H1 (cell line): ENCODE data around the gene COL5A2. TPM values are rescaled to one million over a fixed set of nuclear protein-coding genes. Genes with fewer than 3 reads are reported as not detected.

Experiments used
- CTCF ChIA-PET: fragments of 300-600 bp; sonication (Branson Sonifier 250); formaldehyde crosslinking; loops from one replicate; lab custom pipeline; 2021; ENCODE audit not compliant: partially characterized antibody; lab: Charles Lee
- POLR2A ChIA-PET: fragments of 300-600 bp; sonication (Branson Sonifier 250); formaldehyde crosslinking; loops from one replicate; lab custom pipeline; 2021; ENCODE audit warnings: inconsistent platforms; ENCODE audit not compliant: partially characterized antibody; lab: Charles Lee
- DNase-seq, 2 experiments: peaks; one replicate each; pipeline versions ENCODE4 v3.0.0 to v3.0.0-alpha.2; 2010 to 2022; ENCODE audit warnings: low spot score in 2 of 2, low read depth in 1 of 2, mixed read lengths in 1 of 2
- FAIRE-seq: peaks from 2 replicates; lab custom pipeline; 2011; peaks lifted over from hg19 to GRCh38; lab: Jason Lieb, UNC
- H2AFZ ChIP-seq: 2 replicates; pipeline ENCODE4 v1.8.1; 2012; ENCODE audit warnings: low read length, inconsistent platforms
- H2AK5ac ChIP-seq: 2 replicates; pipeline ENCODE4 v1.6.1; 2013; ENCODE audit warnings: low read depth, low read length
- H2BK120ac ChIP-seq: replicated peaks from 2 replicates; pipeline ENCODE3; 2013; ENCODE audit warnings: low read depth, low read length, inconsistent platforms
- H2BK12ac ChIP-seq: 2 replicates; pipeline ENCODE4 v1.6.1; 2013; ENCODE audit warnings: low read depth, low read length
- H2BK15ac ChIP-seq: 2 replicates; pipeline ENCODE4 v1.6.1; 2013; ENCODE audit warnings: low read length
- H2BK20ac ChIP-seq: 2 replicates; pipeline ENCODE4 v1.6.1; 2013; ENCODE audit warnings: low read length
- H2BK5ac ChIP-seq: 2 replicates; pipeline ENCODE4 v1.6.1; 2013; ENCODE audit warnings: low read depth, low read length
- H3K14ac ChIP-seq: 2 replicates; pipeline ENCODE4 v1.6.1; 2013; ENCODE audit warnings: inconsistent platforms; ENCODE audit not compliant: insufficient read length
- H3K18ac ChIP-seq: 2 replicates; pipeline ENCODE4 v1.6.1; 2013; ENCODE audit warnings: low read length; ENCODE audit errors: extremely low read depth
- H3K23ac ChIP-seq: 2 replicates; pipeline ENCODE4 v1.6.1; 2013; ENCODE audit warnings: inconsistent platforms; ENCODE audit not compliant: insufficient read length
- H3K23me2 ChIP-seq: 2 replicates; pipeline ENCODE4 v1.6.1; 2013; ENCODE audit warnings: low read depth, low read length
- H3K27ac ChIP-seq: 2 replicates; pipeline ENCODE4 v1.6.1; 2011; ENCODE audit warnings: low read depth, low read length, inconsistent platforms
- H3K27me3 ChIP-seq, 4 experiments: replicated peaks in 1 of 4; 1 replicate in 1 of 4; 2 replicates in 3 of 4; pipeline versions ENCODE4 v1.6.1 to v1.8.1; 2011 to 2013; ENCODE audit warnings: low read length in 3 of 4, mild to moderate bottlenecking in 3 of 4, inconsistent platforms in 2 of 4, mixed read lengths in 2 of 4, moderate library complexity in 1 of 4; ENCODE audit not compliant: control insufficient read depth in 3 of 4, insufficient read depth in 3 of 4; ENCODE audit errors: extremely low read depth in 1 of 4
- H3K36me3 ChIP-seq, 4 experiments: 2 replicates each; pipeline versions ENCODE4 v1.6.1 to v1.8.1; 2011 to 2013; ENCODE audit warnings: mild to moderate bottlenecking in 4 of 4, low read length in 3 of 4, moderate library complexity in 2 of 4, control low read depth in 1 of 4, inconsistent platforms in 1 of 4; ENCODE audit not compliant: insufficient read depth in 4 of 4, control insufficient read depth in 2 of 4
- H3K4ac ChIP-seq: replicated peaks from 2 replicates; pipeline ENCODE3; 2013; ENCODE audit warnings: low read length, low read depth, mixed read lengths, inconsistent platforms; ENCODE audit not compliant: insufficient read length
- H3K4me1 ChIP-seq, 4 experiments: replicated peaks in 1 of 4; 1 replicate in 1 of 4; 2 replicates in 3 of 4; pipeline versions ENCODE4 v1.6.1 to v1.8.1; 2011 to 2013; ENCODE audit warnings: low read length in 3 of 4, inconsistent platforms in 2 of 4, mixed read lengths in 1 of 4; ENCODE audit not compliant: insufficient read depth in 4 of 4, control insufficient read depth in 3 of 4
- H3K4me2 ChIP-seq, 2 experiments: 2 replicates each; pipeline versions ENCODE4 v1.6.1 to v1.8.1; 2011 to 2013; ENCODE audit warnings: low read depth in 2 of 2, low read length in 2 of 2, control low read depth in 1 of 2, inconsistent platforms in 1 of 2, mild to moderate bottlenecking in 1 of 2; ENCODE audit not compliant: insufficient read depth in 1 of 2
- H3K4me3 ChIP-seq, 4 experiments: fragments of 200-600, 300-600 bp in 1 of 4; sonication (generic), shearing (Covaris generic), sonication (Bioruptor Twin) in 1 of 4; 2 replicates each; pipeline versions ENCODE4 v1.5.1 to v1.8.1; 2011 to 2016; ENCODE audit warnings: low read length in 4 of 4, low read depth in 3 of 4, control low read depth in 2 of 4, inconsistent platforms in 2 of 4, mild to moderate bottlenecking in 2 of 4, mixed read lengths in 1 of 4, moderate library complexity in 1 of 4; ENCODE audit not compliant: insufficient read depth in 2 of 4; ENCODE audit errors: extremely low read depth in 1 of 4
- H3K56ac ChIP-seq: replicated peaks from 2 replicates; pipeline ENCODE3; 2013; ENCODE audit warnings: low read depth, mild to moderate bottlenecking, mixed read lengths, low read length, inconsistent platforms; ENCODE audit not compliant: insufficient read length
- H3K79me1 ChIP-seq: 2 replicates; pipeline ENCODE4 v1.6.1; 2013; ENCODE audit warnings: low read depth, low read length, control low read depth
- H3K79me2 ChIP-seq, 2 experiments: 2 replicates each; pipeline versions ENCODE4 v1.6.1 to v1.8.1; 2012 to 2013; ENCODE audit warnings: low read length in 2 of 2, mild to moderate bottlenecking in 2 of 2, inconsistent platforms in 1 of 2; ENCODE audit not compliant: insufficient read depth in 2 of 2, control insufficient read depth in 1 of 2
- H3K9ac ChIP-seq, 4 experiments: replicated peaks in 1 of 4; 1 replicate in 1 of 4; 2 replicates in 3 of 4; pipeline versions ENCODE4 v1.6.1 to v1.8.1; 2011 to 2013; ENCODE audit warnings: low read depth in 3 of 4, low read length in 3 of 4, control low read depth in 2 of 4, mild to moderate bottlenecking in 2 of 4, moderate library complexity in 2 of 4, inconsistent platforms in 1 of 4; ENCODE audit errors: extremely low read depth in 1 of 4
- H3K9me3 ChIP-seq, 2 experiments: 2 replicates each; pipeline versions ENCODE4 v1.6.1 to v1.8.1; 2012 to 2013; ENCODE audit warnings: mild to moderate bottlenecking in 2 of 2, moderate library complexity in 2 of 2, control low read depth in 1 of 2, inconsistent platforms in 1 of 2, low read depth in 1 of 2, low read length in 1 of 2, mixed read lengths in 1 of 2; ENCODE audit not compliant: insufficient read depth in 2 of 2
- H4K20me1 ChIP-seq, 2 experiments: replicated peaks in 1 of 2; 2 replicates each; pipeline versions ENCODE3 to v1.8.1; 2011 to 2013; ENCODE audit warnings: inconsistent platforms in 2 of 2, low read length in 2 of 2, mild to moderate bottlenecking in 1 of 2; ENCODE audit not compliant: insufficient read depth in 2 of 2, control insufficient read depth in 1 of 2
- H4K5ac ChIP-seq: 2 replicates; pipeline ENCODE4 v1.6.1; 2013; ENCODE audit warnings: low read length, low read depth, mixed read lengths, inconsistent platforms; ENCODE audit not compliant: insufficient read length
- H4K8ac ChIP-seq: 2 replicates; pipeline ENCODE4 v1.8.0; 2013; ENCODE audit warnings: mild to moderate bottlenecking, moderate library complexity, low read length, inconsistent platforms; ENCODE audit not compliant: insufficient read depth; ENCODE audit errors: extremely low read depth
- H4K91ac ChIP-seq: replicated peaks from 2 replicates; pipeline ENCODE3; 2013; ENCODE audit warnings: low read length, mixed read lengths, inconsistent platforms; ENCODE audit not compliant: insufficient read length
- ASH2L ChIP-seq: fragments of 200-600, 300-600 bp; sonication (generic); IDR thresholded peaks from one replicate; pipeline ENCODE4 v1.7.1; 2017; ENCODE audit warnings: low read length
- BCL11A ChIP-seq, 2 experiments: IDR thresholded peaks; one replicate each; pipeline ENCODE4 v1.6.1; 2011; ENCODE audit warnings: low read depth in 2 of 2, low read length in 2 of 2, mild to moderate bottlenecking in 2 of 2
- WGBS, 2 experiments: shearing (Covaris generic) in 1 of 2; methylation state at CpG; one replicate each; pipeline versions ENCODE4 v1.1.6 to v1.1.7; 2013 to 2015; ENCODE audit warnings: low lambda C conversion rate in 2 of 2, mixed read lengths in 2 of 2, inconsistent platforms in 1 of 2, low coverage in 1 of 2, missing lambda C conversion rate in 1 of 2; ENCODE audit not compliant: insufficient replicate concordance in 2 of 2, insufficient coverage in 1 of 2, insufficient read length in 1 of 2; ENCODE audit errors: extremely low coverage in 1 of 2, missing lambda C conversion rate in 1 of 2; 5-methylcytosine and 5-hydroxymethylcytosine counted together
- polyA plus RNA-seq, 7 experiments: library from polyadenylated mRNA; depleted of rRNA in 3 of 7; stranded (reverse) in 5 of 7; unstranded in 2 of 7; fragments of >200 nt in 5 of 7; fragments of 200-250 nt in 2 of 7; gene quantifications; 1 replicate in 5 of 7; 2 replicates in 1 of 7; 4 replicates in 1 of 7; pipeline versions ENCODE4 v1.2.1 to v1.2.3, GENCODE V29; 2011 to 2013; ENCODE audit warnings: missing spikeins in 2 of 7, mixed read lengths in 2 of 7
- total RNA-seq: library from RNA; stranded (reverse); fragmentation: NEBNext Ultra II Directional; extraction: Animal tissue kit (Norgen Biotek cat#: 25700); gene quantifications from 2 replicates; pipeline ENCODE4 v1.2.1, GENCODE V29; 2021

The COL5A2 gene
- total and polyA plus RNA-seq, 2 of the 8 experiments (the other 6 are each of a cell fraction or from before 2014, with no cell fraction given): 4.7 to 24.2 TPM

GRCh38 chr2:189178726-189179569 is 613 bp downstream of the COL5A2 start:
- CTCF ChIA-PET: interaction anchor here (0.6 to 3.6 kb wide), 23 partner anchors 8 to 234 kb away, joined by 3 to 16 read pairs (median 4); no protein-coding TSS in a partner anchor

More at GRCh38 chr2:189178726-189179569, 613 bp downstream of the COL5A2 start:
- peak overlapping the region; percentile 51; the same call in 1 of the 2 replicates for H3K18ac ChIP-seq
- peaks cover 0 to 17% of the 10 kb centered on the region in 2 experiments; a peak in 1 of 4 replicates for H3K79me2 ChIP-seq
- H2BK15ac ChIP-seq: no peak overlapping the region
- peak overlapping the region; percentile 46 to 71 (median 58) for H3K4me3 ChIP-seq
- peak overlapping the region in 3 of 4 experiments; percentile 5 to 41 (median 34); a peak in 4 of 7 replicates for H3K9ac ChIP-seq
- peaks cover 6% of the 10 kb centered on the region for H3K23me2 ChIP-seq
- peak overlapping the region; percentile 68 to 94 for H3K4me2 ChIP-seq
- H2BK12ac ChIP-seq: no peak overlapping the region; the same call in 1 of the 2 replicates
- TF ChIP-seq BCL11A (IDR thresholded peaks at IDR 0.05; ENCODE audit: low read depth in 2 of 2, low read length in 2 of 2) (no peak), ASH2L (peak; percentile 26)
- no peaks in the 10 kb centered on the region for H4K20me1 ChIP-seq
- H3K4me1 ChIP-seq: no peaks in the 10 kb centered on the region; a peak in 3 of 7 replicates
- no peaks in the 10 kb centered on the region; a peak in 1 of 4 replicates for H3K9me3 ChIP-seq
- DNase-seq (no peak), FAIRE-seq (peak; percentile 36)
- no peak overlapping the region for H2BK120ac ChIP-seq
- H3K79me1 ChIP-seq: no peaks in the 10 kb centered on the region
- WGBS, 2 experiments: 7% methylated on average over 14 of the region's 14 CpGs; no CpG with 5 or more reads in 1 of the 2 experiments
- no peak overlapping the region for H2AK5ac ChIP-seq
- H4K5ac ChIP-seq: no peak overlapping the region
- no peak overlapping the region for H4K8ac ChIP-seq
- H3K36me3 ChIP-seq: no peaks in the 10 kb centered on the region
- no peak overlapping the region for H3K27ac ChIP-seq
- no peak overlapping the region; the same call in 1 of the 2 replicates for H2BK20ac ChIP-seq
- no peak overlapping the region for H4K91ac ChIP-seq
- H3K56ac ChIP-seq: no peak overlapping the region
- no peak overlapping the region for H3K14ac ChIP-seq
- H2AFZ ChIP-seq: peak overlapping the region; percentile 88
- POLR2A ChIA-PET: interaction anchor here (0.7 to 1.2 kb wide), 2 partner anchors 30 to 636 kb away, joined by 3 to 4 read pairs; no protein-coding TSS in a partner anchor
- H3K27me3 ChIP-seq: no peaks in the 10 kb centered on the region
- no peak overlapping the region for H3K23ac ChIP-seq
- H2BK5ac ChIP-seq: peak overlapping the region; percentile 48; the same call in 1 of the 2 replicates
- no peak overlapping the region for H3K4ac ChIP-seq
